Hematopoietic multipotent progenitor cell treated with erythropoietin and hydrocortisone succinate and interleukin-3 and kit ligand, for 15 days (in vitro differentiated cells): ENCODE measurements around the gene GDA.

Source experiments
- DNase-seq: peaks from one replicate; pipeline ENCODE4 v3.0.0-alpha.2; 2015; ENCODE audit warnings: low spot score

GDA gene

DNA sequence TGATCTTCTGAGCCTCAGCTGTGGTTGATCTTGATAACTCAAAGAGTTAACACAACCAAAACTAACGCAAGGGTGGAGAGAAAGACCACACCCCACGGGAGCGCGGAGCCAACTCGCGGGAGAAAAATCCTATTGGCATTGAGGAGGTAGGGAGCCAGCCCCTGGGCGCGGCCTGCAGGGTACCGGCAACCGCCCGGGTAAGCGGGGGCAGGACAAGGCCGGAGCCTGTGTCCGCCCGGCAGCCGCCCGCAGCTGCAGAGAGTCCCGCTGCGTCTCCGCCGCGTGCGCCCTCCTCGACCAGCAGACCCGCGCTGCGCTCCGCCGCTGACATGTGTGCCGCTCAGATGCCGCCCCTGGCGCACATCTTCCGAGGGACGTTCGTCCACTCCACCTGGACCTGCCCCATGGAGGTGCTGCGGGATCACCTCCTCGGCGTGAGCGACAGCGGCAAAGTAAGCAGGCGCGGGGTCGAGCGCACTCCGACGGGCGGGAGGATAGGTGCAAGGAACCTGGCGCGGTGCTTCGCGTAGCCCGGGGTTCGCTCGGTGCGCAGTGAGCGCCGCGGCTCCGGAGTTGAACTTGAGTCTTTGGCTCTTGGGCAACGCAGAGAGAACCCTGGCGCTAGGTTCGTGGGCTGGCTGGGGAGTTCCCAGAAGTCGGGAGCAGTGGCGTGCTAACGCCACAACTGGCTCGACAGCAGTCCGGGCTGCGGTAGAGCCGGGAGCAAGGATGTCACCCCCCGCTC lies at the start of gene GDA:
TSS of gene GDA (plus strand) at position 210 of the 745 bp plus-strand sequence. CDS start at position 330, 120 bp downstream.
- DNase-seq, result no peak

DNA sequence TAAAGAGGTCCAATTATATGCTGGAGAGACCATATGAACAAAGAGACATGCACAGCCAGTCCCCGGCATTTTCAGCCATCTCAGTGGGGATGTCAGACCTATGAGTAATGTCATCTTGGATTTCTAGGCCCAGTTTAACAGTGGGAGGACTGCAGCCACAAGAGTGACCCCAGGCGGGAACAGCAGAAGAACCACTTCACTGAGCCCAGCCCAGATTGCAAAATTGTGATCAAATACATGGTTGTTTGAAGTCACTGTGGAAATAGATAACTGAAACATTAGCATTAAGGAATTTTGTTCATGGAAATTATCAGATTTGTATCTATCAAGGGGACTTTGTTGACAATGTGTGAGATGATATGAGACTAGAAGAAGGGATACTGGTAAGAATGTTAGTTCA lies 46.7 kb upstream of the GDA start:
- no peak for DNase-seq

DNA sequence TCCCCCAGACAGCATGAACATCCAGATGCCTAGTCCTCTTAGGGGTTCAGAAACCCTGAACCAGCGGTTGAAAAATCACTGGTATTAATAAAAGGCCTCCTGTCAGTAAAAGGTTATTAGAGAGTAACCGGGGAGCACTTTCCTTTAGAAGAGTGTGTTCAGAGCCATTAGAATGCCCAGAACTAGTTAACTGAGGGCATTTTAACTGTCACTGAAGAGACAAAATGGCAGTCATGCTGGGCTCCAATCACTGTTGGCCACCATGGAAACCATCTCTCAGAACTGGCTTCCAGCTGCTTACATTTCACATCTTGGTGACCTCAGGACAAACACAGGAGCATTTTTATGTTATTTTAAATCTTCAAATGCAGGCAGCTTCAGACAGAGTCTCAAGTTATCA lies 36.2 kb upstream of the GDA start:
- no peak for DNase-seq

DNA sequence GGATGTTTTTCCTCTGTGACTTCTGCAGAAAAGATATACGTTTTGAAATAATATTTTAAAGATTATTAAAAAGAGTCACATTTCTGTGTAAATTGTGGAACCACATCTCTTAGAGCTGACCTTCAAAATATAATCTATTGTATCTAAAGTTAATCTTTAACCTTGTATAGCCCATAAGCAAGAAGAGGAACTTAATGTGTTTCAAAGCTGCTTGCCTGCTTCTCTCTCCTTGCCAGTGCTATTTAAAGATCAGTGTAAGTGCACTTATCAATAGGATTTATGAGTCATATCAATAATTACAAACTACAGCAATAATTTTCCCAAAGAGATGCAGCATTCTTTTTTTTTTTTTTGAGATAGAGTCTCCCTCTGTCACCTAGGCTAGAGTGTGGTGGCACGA lies 29.4 kb upstream of the GDA start:
- DNase-seq, result no peak

DNA sequence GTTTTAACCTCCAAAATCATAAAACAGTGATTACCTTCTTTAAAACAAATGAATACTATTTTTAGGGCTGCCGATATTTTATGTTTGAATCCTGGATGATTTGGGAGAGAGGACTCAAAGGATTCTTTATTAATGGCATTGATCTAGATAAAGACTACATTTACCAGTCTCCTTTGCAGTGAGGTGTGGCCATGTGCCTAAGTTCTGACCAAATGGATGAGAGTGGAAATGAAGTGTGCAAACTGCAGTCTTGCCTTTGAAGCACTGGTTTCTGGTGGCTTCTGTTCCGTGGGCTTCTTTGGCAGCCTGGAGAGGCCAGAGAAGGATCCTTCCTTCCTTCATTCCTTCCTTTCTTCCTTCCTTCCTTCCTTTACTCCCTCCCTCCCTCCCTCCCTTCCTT lies 24.3 kb upstream of the GDA start:
- DNase-seq, result no peak

DNA sequence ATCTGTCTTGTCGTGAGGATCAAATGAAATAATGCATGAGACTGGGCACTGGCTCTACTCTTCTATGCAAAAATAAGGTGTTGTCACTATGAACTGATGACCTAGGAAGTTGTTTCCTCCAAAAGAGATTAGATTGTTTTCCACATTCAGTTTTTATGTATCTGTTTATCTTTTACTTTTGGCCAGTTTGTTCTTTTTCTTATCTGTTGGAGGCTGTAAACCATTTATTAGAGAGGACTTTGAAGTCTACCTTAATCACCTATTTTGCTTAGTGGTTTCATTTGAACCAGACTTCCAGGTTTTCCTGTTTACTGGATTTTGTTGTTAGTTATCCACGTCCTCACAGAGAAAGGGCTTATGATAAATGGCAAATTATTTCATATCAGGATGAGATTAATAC lies 21.5 kb upstream of the GDA start:
- DNase-seq, result no peak

DNA sequence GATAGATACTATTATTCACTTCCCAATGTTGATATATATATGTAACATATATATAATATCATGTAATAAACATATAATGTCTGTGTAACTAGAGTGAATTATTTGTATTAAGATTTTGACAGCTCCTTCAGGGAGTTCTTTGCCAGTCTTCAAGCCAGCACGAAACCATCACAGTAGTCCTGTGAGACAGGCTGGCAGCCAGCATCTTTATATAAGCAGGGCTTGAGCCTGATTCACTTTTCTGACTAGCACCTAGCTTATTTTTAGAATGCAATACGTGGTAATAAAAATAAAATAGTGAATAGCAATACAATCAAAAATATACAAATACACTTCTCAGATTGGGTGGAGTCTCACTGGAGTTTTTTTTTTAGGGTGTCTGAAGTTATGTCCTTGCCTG lies 20.7 kb upstream of the GDA start:
- no peak for DNase-seq

DNA sequence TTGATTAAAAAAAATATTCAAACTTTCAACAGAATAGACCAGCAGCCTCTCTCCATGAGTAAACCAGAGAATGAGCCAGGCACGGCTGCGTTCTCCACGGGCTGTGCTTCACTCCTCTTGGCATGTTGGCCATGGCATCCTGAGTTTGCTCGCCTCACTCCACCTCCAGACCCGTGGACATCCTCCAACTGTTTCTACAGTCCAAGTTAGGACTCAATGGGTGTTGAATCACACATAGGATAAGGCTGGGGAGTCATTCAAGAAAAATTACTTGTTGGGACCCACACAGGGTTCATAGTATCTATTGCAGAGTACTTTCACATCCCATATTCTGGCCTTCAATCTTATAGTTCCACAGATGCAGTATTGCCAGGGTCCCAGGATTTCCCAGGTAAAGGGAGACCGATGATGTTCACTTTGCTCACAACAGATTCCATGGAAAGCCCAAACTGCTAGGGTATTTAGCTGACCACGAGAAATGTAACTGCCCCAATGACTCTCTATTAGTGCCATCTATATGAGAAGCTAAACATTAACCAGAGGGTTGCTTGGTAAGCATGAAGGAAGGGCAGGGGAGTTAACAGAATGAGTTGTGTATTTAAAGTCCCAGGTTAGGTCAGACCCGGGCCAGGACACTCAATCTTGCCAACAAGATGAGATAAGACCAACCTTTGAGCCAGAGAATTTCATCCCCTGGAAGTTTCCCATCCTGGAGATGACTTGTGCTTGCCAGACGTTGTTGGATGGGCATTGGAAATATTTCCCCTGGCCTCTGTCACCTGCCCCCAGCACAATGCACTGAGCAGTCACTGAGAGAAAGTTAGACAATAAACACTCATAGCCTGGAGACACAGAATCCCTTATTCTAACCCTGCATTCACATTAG lies 19.7 kb upstream of the GDA start:
- no peak for DNase-seq

DNA sequence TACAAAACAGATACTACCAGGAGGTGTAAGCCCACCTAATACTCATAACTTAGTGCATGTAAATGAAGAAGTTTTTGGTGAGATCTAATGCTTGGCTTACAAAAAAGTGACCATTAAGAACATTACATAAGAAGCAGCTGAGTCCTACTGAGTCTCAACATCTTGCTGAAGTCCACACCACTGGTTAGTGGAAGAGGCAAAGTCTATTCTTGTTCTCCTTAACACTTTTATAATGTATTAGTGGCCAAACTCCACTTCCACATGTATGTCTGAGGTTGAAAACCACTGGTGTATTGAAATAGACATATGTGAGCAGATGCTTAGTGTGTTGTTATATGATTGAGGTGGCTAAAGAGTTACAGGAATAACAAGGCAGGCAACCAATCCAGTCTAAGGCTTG lies 18.9 kb upstream of the GDA start:
- DNase-seq, result no peak

DNA sequence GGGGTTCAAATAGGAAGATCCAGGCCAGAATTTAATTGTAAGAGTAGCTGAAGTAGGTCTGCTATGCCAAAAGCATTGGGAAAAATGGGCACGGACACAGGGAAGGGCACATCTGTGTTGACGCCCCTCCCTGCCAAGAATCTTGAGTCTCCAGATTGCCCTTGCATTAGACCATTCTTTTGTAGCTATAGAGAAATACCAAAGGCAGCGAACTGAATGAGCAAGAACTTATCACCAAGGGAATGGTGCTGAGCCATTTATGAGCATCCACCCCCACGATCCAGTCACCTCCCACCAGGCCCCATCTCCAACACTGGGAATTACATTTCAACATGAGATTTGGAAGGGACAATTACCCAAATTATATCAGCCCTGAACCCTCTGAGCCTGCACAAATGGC lies 18.0 kb upstream of the GDA start:
- no peak for DNase-seq

DNA sequence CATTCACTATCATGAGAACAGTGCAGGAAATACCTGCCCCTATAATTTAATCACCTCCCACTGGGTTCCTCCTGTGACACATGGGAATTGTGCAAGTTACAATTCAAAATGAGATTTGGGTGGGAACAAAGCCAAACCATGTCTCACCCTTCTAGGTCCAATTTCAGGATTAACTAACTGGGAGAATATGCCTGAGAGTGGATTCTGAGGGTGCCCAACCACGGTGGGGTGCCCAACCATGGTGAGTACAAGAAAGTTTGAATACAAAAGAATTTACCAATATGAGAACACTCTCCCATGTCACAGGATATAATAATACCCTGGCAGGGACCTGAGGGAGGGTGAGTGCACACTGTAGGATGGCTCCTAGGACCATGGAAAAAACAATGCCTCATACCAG lies 17.2 kb upstream of the GDA start:
- no peak for DNase-seq

DNA sequence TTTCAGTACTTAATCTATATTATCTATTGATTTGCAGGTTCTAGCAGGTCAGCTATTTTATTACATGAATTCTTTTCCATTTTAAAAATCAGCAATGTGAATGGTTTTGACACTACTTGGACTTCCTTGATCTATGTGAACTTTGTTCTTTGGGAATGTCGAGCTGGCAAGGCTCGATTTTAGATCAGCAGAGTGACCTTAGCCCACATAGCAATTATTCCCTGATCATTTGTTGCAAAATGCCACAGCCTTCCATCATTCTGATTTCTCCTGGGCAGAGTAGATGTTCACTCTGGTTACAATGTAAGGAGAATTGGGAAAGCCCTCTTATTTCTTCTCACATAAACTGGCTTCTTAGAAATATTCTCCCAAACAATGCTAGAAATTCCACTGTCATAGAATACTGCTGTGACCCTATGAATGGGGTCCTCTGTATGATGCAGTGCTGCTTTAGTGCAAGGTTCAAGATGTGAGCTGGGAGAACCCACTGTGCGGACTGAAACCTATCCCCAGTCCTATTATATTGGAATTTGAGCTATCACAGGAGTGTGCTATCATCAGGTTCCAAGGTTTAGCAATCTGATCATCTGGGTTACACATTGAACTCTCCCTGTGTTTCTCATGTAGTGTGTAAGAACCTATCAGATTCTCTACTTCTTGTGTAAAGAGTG lies 15.7 kb upstream of the GDA start:
- DNase-seq, result no peak

DNA sequence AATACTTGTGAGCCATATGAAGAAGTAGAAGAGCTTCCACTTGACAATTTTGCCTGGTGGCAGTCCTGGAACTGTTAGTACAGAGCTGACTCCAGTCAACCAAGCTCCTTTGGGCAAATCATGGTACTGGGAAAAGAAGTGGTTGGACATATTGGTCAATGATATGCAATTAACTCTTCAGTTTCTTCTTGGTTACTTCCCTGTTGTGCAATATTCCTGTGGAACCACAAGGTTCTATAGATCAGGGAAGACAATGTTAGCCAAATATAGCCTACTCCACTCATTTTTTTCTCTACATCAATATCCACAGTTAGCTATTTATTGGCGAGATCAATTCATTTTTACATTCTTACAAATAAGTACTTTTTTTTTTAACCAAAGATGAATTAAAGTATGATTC lies 14.4 kb upstream of the GDA start:
- DNase-seq, result no peak

DNA sequence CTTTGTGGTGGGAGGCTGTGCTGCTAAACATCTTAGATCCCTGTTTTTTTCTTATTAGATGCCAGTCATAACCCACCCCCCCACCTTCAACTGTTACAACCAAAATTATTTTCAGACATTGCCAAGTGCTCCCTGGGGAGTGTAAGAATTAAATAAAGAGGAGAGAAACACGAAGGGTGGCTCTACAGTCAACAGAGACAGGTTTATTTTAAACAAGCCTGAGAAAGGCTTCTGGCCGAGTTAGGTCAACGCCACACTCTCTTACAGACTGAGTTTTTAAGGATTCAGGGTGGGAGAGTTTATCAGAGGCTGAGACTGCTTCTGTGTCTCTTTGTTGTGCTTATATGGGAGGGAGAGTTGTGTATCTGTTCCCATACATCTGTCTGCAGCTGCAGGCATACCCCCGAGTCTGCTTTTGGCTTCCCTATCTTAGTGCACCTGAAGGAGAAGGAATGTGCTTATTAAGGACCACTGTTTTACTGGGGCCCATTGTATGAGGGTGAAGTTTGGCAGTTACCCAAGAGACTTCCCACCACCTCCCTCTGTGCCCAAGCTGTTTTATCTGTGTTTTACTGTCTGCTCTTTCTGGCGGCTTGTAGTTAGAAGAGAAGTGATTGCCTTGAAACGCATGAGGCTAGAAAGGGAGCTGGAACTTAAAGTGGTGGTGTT lies 11.4 kb upstream of the GDA start:
- DNase-seq, result no peak

DNA sequence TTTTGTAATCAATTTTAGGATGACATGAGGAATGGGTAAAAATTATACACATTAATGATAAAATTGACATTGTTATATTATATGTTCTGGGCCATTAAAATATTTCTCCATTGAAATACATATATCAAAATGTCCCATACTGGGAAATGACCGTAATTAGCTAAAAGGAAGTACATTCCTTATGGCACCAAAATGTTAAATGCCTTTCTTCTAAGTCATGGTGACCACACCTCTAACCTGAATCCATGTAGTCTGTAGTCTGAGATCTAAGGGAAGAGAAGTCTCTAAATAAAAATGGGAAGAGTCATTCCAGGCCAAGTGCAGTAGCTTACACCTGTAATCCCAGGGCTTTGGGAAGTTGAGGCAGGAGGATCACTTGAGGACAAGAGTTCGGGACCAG lies 10.0 kb upstream of the GDA start:
- DNase-seq, result no peak

DNA sequence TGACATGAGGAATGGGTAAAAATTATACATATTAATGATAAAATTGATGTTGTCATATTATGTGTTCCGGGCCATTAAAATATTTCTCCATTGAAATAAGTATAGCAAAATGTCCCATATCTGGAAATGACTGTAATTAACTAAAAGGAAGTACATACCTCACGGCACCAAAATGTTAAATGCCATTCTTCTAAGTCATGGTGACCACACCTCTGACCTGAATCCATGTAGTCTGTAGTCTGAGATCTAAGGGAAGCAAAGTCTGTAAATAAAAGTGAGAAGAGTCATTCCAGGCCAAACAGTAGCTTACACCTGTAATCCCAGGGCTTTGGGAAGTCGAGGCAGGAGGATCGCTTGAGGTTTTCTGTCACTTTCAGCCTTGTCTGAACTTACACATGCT lies 8.7 kb upstream of the GDA start:
- DNase-seq, result no peak

DNA sequence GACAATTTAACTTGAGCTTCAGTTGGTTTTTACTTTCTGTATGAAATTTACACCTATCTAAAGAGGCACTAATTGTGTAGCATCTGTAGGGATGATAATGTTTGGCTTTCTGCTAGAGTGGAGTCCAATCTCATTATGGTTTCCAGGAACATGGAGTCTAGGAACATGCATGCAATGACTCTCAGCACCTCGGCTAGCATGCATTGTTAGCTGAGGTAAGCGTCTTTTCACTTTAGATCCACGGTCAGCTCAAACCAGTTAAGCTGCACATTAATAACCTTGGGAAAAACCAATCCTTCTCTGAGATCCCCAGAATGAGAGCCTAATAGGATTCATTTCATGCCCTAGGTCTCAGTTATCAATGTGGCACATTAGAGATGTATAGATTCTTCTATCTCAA lies 7.8 kb upstream of the GDA start:
- DNase-seq, result no peak

DNA sequence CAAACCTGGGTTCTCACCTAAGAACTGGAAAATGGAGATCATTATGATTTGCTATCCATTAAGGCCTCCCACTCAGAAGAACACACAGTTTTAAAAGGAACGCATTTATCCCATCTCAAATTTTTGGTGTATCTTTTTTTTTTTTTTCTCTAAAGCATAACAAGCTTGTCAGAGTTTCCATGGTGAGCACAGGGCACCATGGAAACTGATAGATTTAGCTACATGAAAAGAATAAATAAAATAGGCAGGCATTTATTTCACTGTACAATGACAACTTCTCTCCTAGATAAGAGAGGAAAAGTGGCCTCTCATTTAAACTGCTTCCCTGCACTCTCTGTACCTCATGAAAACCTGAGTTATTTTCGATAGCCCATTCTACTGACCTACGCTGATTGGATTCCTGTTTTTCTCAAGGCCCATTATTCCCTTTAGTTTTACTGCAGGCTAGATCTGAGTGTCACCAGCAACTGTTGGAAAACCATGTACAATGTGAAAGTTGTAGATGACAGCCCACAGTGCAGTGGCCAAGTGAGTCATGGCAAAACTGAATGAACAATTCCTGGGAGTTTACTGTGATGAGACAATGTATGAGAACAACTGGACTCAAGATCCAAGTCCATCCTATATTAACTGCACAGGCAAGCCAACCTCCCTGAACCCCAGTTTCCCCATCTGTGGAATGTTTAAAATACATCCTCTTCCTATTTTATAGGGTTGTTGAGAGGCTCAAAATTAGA lies 4.3 kb upstream of the GDA start:
- no peak for DNase-seq

DNA sequence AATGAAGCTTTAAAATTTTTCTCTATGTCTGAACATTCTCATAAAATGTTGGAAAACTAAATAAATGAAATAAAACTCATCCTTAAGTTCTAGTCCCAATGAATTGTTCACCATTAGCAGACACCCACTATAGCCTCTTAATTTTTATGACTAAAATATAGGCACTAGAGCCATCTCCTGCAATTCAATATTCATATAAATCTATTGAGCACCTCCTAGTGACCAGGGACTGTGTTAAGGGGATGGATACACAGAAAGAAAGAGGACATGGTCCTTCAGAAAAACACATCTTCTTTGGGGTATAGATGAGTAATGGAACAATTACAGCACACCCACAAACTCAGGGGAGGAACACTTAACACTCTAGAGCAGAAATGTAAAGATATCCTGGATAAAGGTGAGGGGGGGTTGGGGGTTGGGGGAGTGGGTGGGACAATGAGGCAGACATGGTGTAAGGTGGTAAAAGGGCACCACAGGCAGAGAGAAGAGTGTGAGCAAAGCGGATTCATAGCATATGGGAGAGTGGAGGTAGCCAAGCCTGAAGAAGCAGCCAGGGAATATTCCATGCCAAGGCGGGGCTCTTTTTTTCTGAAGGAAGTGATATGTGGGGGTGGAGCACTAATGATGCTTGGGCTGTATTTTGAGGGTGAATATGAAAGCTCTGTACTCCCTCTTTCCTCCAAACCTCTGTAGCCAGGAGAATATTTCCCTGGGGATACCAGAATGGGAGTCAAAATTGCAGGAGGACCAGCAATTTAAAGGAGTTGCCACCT lies 3.3 kb upstream of the GDA start:
- DNase-seq, result no peak

DNA sequence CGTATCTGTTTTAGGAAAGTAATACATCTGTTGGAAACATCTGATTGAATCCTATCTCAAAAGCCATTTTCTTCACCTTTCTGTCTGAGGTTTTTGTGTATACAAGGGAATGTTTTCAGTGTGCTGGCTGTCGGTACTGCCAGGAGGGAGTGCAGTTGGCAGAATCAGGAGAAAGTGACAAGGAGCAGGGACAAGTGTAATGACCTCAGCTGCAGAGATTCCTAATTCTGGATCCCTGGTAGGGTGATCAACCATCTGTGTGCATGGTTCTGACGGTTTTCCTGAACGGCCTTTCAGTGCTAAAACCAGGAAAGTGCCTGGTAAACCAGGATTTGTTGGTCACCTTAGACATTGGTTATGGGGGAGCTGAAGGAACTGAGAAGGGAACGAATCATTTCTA lies 1.6 kb upstream of the GDA start:
- no peak for DNase-seq

DNA sequence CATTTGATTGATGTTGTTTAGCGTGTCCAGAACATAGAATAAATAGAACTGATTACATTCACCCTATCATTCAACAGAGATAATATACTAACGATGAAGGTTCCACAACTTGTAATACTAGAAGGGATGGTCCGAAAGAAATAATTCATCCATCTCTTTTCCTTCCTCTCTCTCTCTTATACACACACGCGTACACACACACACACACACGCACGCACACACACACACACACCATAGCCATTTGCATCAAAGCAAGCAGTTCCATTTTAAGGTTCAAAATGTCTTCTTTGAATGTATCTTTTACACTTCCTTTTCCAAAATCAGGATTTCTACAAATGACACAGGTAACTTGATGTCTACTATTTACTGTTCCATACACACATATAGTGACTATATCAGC lies 887 bp downstream of the GDA start:
- no peak for DNase-seq
